Measurements from ENCODE around the gene PSD4. TPM values are rescaled to one million over a fixed set of nuclear protein-coding genes. Genes with fewer than 3 reads are reported as not detected.
A peak's percentile ranks its signal among the peaks of the same experiment; 100 is the strongest.

PSD4 gene
- total and polyA plus RNA-seq, 10 of the 15 experiments (the other 5 are each of a cell fraction or from before 2014, with no cell fraction given), result 0.68 to 114 (median 35.1) TPM

DNA sequence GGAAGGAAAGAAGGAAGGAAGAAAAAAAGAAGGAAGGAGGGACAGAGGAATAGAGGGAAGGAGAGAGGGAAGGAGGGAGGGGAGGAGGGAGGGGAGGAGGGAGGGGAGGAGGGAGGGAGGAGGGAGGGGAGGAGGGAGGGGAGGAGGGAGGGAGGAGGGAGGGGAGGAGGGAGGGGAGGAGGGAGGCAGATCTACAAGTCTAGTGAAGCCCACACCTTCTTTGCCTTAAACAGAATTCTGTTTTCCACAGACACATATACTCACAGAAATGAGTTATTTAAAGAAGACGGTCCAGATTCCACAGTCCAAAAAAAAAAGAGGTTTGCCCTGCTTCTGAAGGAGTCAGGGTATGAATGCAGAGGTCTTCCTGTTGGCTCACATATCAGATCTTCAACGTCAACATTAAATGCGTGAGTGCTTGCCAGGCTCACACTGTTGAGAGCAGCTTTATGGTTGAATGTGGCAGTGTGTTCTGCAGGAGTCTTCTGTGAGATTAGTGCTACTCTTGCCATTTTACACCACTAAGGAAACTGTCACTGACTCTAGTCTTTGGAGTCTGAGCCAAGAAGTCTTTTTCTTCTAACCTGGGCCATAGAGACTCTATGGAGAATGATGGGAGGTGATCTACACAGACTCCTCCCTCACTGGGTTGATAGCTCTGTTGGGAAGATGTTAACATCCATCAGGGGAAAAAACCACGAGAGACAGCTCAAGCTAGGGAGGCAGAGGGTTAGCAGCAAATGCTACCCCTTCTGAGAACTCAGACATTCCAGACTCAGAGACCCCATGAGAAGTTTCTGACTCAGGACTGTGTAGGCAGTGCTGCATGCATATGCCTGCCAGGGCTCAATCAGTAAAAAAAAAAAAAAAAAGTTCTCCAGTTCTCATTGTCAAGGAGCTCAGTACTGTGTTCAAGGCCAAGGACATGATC is 81.6 kb downstream of the PSD4 start:
- H3K4me3 ChIP-seq, result no peak overlapping the region
- H3K4me1 ChIP-seq (ENCODE audit: control insufficient read depth, insufficient read depth, low read length), result peaks cover 8% of the 10 kb centered on the region; the same call in 1 of the 2 replicates
- no peak overlapping the region for H3K27ac ChIP-seq (ENCODE audit: control insufficient read depth, insufficient read depth)
- no peaks in the 10 kb centered on the region for H3K9me3 ChIP-seq (replicated peaks; ENCODE audit: control insufficient read depth, insufficient read depth, low read length)
- ChIA-PET RAD21 (ENCODE audit: unreplicated experiment) (interaction anchor here (1.0 kb wide), 1 partner anchor 20 kb away, joined by 3 read pairs; no protein-coding TSS in a partner anchor), SMC1A (ENCODE audit: uncharacterized antibody, unreplicated experiment) (no interaction called here), CTCF (interaction anchor here (0.6 to 3.2 kb wide), 6 partner anchors 8 to 175 kb away, joined by 3 to 14 read pairs (median 8); no protein-coding TSS in a partner anchor), POLR2A (no interaction called here)
- no peaks in the 10 kb centered on the region for H3K79me2 ChIP-seq (ENCODE audit: control insufficient read depth, insufficient read depth, low read length)
- DNase-seq (ENCODE audit: low read depth, low spot score) (no peak), FAIRE-seq (no peak), ATAC-seq (no peak)
- H4K20me1 ChIP-seq (ENCODE audit: control insufficient read depth, insufficient read depth), result no peaks in the 10 kb centered on the region; the same call in 1 of the 2 replicates
- H3K36me3 ChIP-seq (ENCODE audit: control insufficient read depth in 2 of 2, insufficient read depth in 2 of 2, low read length in 1 of 2), result 0 out of 4 replicates have a peak, but pooled peaks cover 0 to 2% of the 10 kb centered on the region in 2 experiments
- no peak overlapping the region for H2AFZ ChIP-seq (ENCODE audit: control insufficient read depth, low read depth, low read length)
- no TSS peak for BruUV-seq (replicated peaks)
- TF ChIP-seq MTA2 (IDR thresholded peaks at IDR 0.05; ENCODE audit: low read depth), result no peak
- intact Hi-C loops (cut with micrococcal nuclease; ENCODE audit: unreplicated experiment), result no loop called here
- WGBS (ENCODE audit: insufficient coverage, insufficient replicate concordance, low lambda C conversion rate, missing lambda C conversion rate), result 33% methylated on average over 4 of the region's 4 CpGs
- H3K27me3 ChIP-seq (replicated peaks in 1 of 2; ENCODE audit: control insufficient read depth in 2 of 2, insufficient read depth in 2 of 2, low read length in 1 of 2), result no peaks in the 10 kb centered on the region
- no peak overlapping the region for H3K4me2 ChIP-seq (ENCODE audit: control insufficient read depth, insufficient read depth)
- in situ Hi-C loops (cut with MboI), result no loop called here
- H3K9ac ChIP-seq (ENCODE audit: control insufficient read depth, insufficient read depth, low read length), result no peak overlapping the region

DNA sequence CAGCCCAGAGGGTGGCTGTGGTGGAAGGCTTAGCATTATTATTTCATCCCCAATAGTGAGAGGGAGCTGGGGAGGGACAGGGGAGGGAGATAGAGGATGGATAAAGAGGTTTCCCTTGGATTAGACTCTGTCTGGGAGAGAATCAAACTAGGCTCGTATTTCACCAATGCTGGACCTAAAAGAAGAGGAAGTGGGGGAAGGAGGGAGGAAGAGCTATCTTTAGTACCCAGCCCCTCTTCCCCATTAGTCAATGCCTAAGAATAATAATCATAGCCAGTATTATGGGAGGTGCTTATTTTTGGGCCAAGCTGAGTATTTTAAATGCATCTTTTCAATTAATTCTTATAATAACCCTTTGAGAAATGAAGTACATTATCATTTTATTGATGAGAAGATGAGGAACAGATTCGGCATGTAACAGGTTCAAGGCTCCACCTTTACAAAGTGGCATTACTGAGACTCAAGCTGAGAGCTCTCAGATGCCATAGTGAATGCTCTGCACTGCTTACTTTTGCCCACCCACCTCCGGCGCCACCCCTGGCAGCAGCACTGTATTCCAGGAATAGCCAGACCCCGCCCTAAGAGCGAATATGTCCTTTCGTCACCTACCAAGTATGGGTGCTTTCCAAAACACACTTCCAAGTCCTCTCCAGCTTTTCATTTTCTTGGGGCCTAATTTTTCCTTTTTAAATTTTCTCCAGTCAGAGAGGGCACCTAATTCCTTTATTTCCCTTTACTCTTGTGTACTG is 83.9 kb downstream of the PSD4 start:
- FAIRE-seq (no peak), ATAC-seq (no peak), DNase-seq (ENCODE audit: low read depth, low spot score) (no peak)
- POLR2A ChIA-PET, result no interaction called here
- Histone ChIP-seq H3K4me1 (ENCODE audit: control insufficient read depth, insufficient read depth, low read length) (no peaks in the 10 kb centered on the region), H3K4me2 (ENCODE audit: control insufficient read depth, insufficient read depth) (no peak overlapping the region), H3K79me2 (ENCODE audit: control insufficient read depth, insufficient read depth, low read length) (no peaks in the 10 kb centered on the region), H3K27ac (ENCODE audit: control insufficient read depth, insufficient read depth) (no peak overlapping the region), H3K9ac (ENCODE audit: control insufficient read depth, insufficient read depth, low read length) (no peak overlapping the region), H3K9me3 (replicated peaks; ENCODE audit: control insufficient read depth, insufficient read depth, low read length) (no peaks in the 10 kb centered on the region), H3K4me3 (no peak overlapping the region), H4K20me1 (ENCODE audit: control insufficient read depth, insufficient read depth) (no peaks in the 10 kb centered on the region; the same call in 1 of the 2 replicates), H3K27me3 (replicated peaks in 1 of 2; ENCODE audit: control insufficient read depth in 2 of 2, insufficient read depth in 2 of 2, low read length in 1 of 2) (no peaks in the 10 kb centered on the region), H2AFZ (ENCODE audit: control insufficient read depth, low read depth, low read length) (no peak overlapping the region), H3K36me3 (ENCODE audit: control insufficient read depth in 2 of 2, insufficient read depth in 2 of 2, low read length in 1 of 2) (0 out of 4 replicates have a peak, but pooled peaks cover 0 to 2% of the 10 kb centered on the region in 2 experiments)
- CTCF ChIA-PET, result interaction anchor here (0.7 to 3.2 kb wide), 6 partner anchors 9 to 207 kb away, joined by 3 to 14 read pairs (median 8); no protein-coding TSS in a partner anchor
- RAD21 ChIA-PET (ENCODE audit: unreplicated experiment), result no interaction called here
- 47% methylated on average over 7 of the region's 7 CpGs for WGBS (ENCODE audit: insufficient coverage, insufficient replicate concordance, low lambda C conversion rate, missing lambda C conversion rate)
- no TSS peak for BruUV-seq (replicated peaks)
- TF ChIP-seq, protein P1, sequence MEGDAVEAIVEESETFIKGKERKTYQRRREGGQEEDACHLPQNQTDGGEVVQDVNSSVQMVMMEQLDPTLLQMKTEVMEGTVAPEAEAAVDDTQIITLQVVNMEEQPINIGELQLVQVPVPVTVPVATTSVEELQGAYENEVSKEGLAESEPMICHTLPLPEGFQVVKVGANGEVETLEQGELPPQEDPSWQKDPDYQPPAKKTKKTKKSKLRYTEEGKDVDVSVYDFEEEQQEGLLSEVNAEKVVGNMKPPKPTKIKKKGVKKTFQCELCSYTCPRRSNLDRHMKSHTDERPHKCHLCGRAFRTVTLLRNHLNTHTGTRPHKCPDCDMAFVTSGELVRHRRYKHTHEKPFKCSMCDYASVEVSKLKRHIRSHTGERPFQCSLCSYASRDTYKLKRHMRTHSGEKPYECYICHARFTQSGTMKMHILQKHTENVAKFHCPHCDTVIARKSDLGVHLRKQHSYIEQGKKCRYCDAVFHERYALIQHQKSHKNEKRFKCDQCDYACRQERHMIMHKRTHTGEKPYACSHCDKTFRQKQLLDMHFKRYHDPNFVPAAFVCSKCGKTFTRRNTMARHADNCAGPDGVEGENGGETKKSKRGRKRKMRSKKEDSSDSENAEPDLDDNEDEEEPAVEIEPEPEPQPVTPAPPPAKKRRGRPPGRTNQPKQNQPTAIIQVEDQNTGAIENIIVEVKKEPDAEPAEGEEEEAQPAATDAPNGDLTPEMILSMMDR (IDR thresholded peaks at IDR 0.05 in 2 of 3, conservative IDR thresholded peaks at IDR 0.05 in 1 of 3; ENCODE audit: control insufficient read depth in 2 of 3, extremely low read depth in 1 of 3, insufficient read depth in 1 of 3, low read depth in 3 of 3, low read length in 3 of 3), result no peak
- 0 out of 2 replicates have a peak, but pooled peaks have one; percentile 16 for TF ChIP-seq SPI1 (IDR thresholded peaks at IDR 0.05; ENCODE audit: borderline replicate concordance, insufficient read depth, low read depth, low read length)
- in situ Hi-C loops (cut with MboI) (no loop called here), intact Hi-C loops (cut with micrococcal nuclease; ENCODE audit: unreplicated experiment) (no loop called here)
- SMC1A ChIA-PET (ENCODE audit: uncharacterized antibody, unreplicated experiment), result interaction anchor here (0.8 kb wide), 1 partner anchor 133 kb away, joined by 3 read pairs; no protein-coding TSS in a partner anchor

Data from GM12878 (cell line).